NCI-H446 (cell line): ENCODE results near the gene TSNAX.
A peak's percentile ranks its signal among the peaks of the same experiment; 100 is the strongest.
"Not testable (repeated sequence)": the region's sequence is repeated elsewhere in the genome, so short reads cannot be mapped to it uniquely, and the experiment has no call there.

Experiments used
- DNase-seq, 2 experiments: peaks; one replicate each; lab custom pipeline; 2025; lab: John Stamatoyannopoulos, UW

Gene TSNAX

GRCh38 chr1:231563247-231563646 lies 34.8 kb downstream of the TSNAX start:
- no peak for DNase-seq

- DNase-seq, result no peak
Observed at GRCh38 chr1:231564373-231564772, 35.9 kb downstream of the TSNAX start.

GRCh38 chr1:231566496-231566895 lies 38.0 kb downstream of the TSNAX start:
- no peak for DNase-seq

- DNase-seq, result not testable (repeated sequence)
Observed at GRCh38 chr1:231570262-231570661, 41.8 kb downstream of the TSNAX start.

GRCh38 chr1:231571904-231572303 lies 43.4 kb downstream of the TSNAX start:
- DNase-seq, result no peak

GRCh38 chr1:231575472-231575871 lies 47.0 kb downstream of the TSNAX start:
- no peak for DNase-seq

GRCh38 chr1:231576804-231577718 lies 48.6 kb downstream of the TSNAX start:
- no peak for DNase-seq

- DNase-seq, result no peak
Observed at GRCh38 chr1:231580874-231581273, 52.4 kb downstream of the TSNAX start.

- DNase-seq, result no peak
Observed at GRCh38 chr1:231581859-231582258, 53.4 kb downstream of the TSNAX start.

GRCh38 chr1:231583376-231583775 lies 54.9 kb downstream of the TSNAX start:
- no peak for DNase-seq

- DNase-seq, result peak in 1 of 2 experiments; percentile 46
Observed at GRCh38 chr1:231584117-231584516, 55.6 kb downstream of the TSNAX start.

GRCh38 chr1:231584921-231585320 lies 56.5 kb downstream of the TSNAX start:
- no peak for DNase-seq

- DNase-seq, result peak in 1 of 2 experiments; percentile 53
Observed at GRCh38 chr1:231590453-231591198, 62.2 kb downstream of the TSNAX start.

GRCh38 chr1:231591466-231591865 lies 63.0 kb downstream of the TSNAX start:
- DNase-seq, result no peak

- no peak for DNase-seq
Observed at GRCh38 chr1:231592809-231593208, 64.3 kb downstream of the TSNAX start.

GRCh38 chr1:231593264-231593663 lies 64.8 kb downstream of the TSNAX start:
- not testable (repeated sequence) for DNase-seq

GRCh38 chr1:231594123-231594522 lies 65.7 kb downstream of the TSNAX start:
- DNase-seq, result no peak

- DNase-seq, result no peak
Observed at GRCh38 chr1:231594749-231595148, 66.3 kb downstream of the TSNAX start.

- DNase-seq, result no peak
Observed at GRCh38 chr1:231596337-231596791, 67.9 kb downstream of the TSNAX start.

GRCh38 chr1:231597971-231598370 lies 69.5 kb downstream of the TSNAX start:
- no peak for DNase-seq

- DNase-seq, result no peak
Observed at GRCh38 chr1:231600458-231600976, 72.0 kb downstream of the TSNAX start.

- peak in 1 of 2 experiments; percentile 18 for DNase-seq
Observed at GRCh38 chr1:231601824-231602672, 73.6 kb downstream of the TSNAX start.
